WI38 (cell line): ENCODE results near the gene GNAI2.

Source experiments
- H3K4me3 ChIP-seq: 2 replicates; pipeline ENCODE4 v1.5.1; 2011; ENCODE audit warnings: low read depth, mild to moderate bottlenecking, control low read depth, low read length
- CTCF ChIP-seq: IDR thresholded peaks from 2 replicates; pipeline ENCODE4 v1.5.1; 2012; ENCODE audit warnings: low read depth, mild to moderate bottlenecking, control low read depth, low read length

The GNAI2 gene

GRCh38 chr3:50294089-50294488 is 58.1 kb downstream of the GNAI2 start:
- H3K4me3 ChIP-seq: no peak overlapping the region
- no peak for TF ChIP-seq CTCF

- no peak for TF ChIP-seq CTCF
- H3K4me3 ChIP-seq: no peak overlapping the region
Observed at GRCh38 chr3:50294492-50295403, 58.7 kb downstream of the GNAI2 start.

- no peak for TF ChIP-seq CTCF
Observed at GRCh38 chr3:50295553-50296431, 59.8 kb downstream of the GNAI2 start.

GRCh38 chr3:50296721-50297383 is 60.8 kb downstream of the GNAI2 start:
- H3K4me3 ChIP-seq: no peak overlapping the region
- no peak for TF ChIP-seq CTCF

More at GRCh38 chr3:50295553-50296431, 59.8 kb downstream of the GNAI2 start:
- H3K4me3 ChIP-seq: no peak overlapping the region

GRCh38 chr3:50297384-50297775 is 61.4 kb downstream of the GNAI2 start:
- no peak overlapping the region for H3K4me3 ChIP-seq
- TF ChIP-seq CTCF: no peak

GRCh38 chr3:50297896-50298725 is 62.1 kb downstream of the GNAI2 start:
- no peak for TF ChIP-seq CTCF
- H3K4me3 ChIP-seq: peak overlapping the region; percentile 64
